RPMI8226 (cell line): Measurements from ENCODE around the gene EREG.
"Not testable (repeated sequence)": the region's sequence is repeated elsewhere in the genome, so short reads cannot be mapped to it uniquely, and the experiment has no call there.

Experiments
- DNase-seq: peaks from one replicate; pipeline ENCODE4 v3.0.0-alpha.2; 2015

Gene EREG

GRCh38 chr4:74364652-74365491, at the start of gene EREG:
Gene EREG (plus strand): TSS chr4:74365145. CDS start chr4:74365309, 164 bp downstream.
- no peak for DNase-seq

GRCh38 chr4:74315376-74315775, 49.6 kb upstream of the EREG start:
- DNase-seq: no peak

DNA sequence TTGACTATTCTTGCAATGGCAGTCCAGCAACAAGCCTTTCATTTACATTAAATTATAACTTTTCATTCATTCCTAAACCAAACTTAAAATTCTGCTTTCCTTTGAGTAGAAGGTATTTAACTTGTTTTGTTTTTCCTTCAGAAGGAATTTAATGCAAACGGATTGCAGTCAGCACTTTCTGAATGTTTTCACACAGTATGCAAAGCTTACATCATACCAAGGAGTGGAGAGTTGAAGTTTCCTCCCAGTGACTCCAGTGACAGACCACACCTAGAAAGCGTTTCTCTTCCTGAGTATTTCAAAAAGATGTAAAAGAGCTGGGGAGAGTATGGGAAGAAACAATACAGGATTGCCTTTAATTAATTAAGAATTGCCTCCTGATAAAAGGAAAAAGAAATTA, 48.5 kb upstream of the EREG start:
- DNase-seq: no peak

DNA sequence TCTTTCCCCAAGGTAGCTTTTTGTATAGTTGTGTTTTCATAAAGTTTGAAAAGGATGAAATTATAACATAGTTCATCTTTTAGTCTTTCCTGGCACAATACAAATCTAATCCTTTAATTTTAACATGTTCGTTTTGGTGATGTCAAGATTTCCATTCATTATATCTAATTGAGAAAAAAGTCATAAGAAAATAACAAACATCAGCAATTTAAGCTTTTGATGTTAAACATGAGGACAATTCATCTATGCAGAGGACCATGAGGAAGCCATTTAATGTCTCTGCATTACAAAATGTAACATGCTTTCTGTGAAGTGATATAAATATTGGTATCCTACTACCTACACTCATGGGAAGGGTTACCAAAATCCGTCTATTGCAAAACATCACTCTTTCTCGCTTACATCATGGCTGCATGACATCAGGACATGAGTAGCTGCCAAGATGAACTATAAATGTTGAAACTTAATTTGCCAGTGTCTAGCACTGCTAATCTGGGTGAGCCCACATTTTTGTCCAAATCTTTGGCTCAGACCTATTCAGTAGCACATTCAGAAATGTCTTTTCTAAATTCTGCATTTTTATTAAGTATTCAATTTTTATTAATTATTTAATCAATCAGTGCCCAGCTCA, 47.2 kb upstream of the EREG start:
- DNase-seq: no peak

DNA sequence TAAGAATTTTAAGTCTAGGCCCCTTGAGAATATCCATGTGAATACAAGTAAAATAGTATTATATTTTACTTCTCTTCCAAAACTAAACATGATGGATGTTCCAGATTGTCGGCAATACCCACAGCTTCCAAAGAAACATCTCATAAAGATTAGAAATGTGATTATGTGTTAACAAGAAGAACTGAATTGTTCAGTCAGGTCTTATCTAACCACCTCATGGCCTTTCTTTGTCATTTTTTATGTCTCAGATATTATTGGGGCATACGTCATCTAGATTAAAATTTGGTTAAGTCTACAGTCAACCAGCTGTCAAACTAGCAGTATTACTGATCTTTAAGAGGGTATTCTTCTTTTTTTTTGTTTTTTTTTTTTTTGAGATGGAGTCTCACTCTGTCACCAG, 46.7 kb upstream of the EREG start:
- no peak for DNase-seq

DNA sequence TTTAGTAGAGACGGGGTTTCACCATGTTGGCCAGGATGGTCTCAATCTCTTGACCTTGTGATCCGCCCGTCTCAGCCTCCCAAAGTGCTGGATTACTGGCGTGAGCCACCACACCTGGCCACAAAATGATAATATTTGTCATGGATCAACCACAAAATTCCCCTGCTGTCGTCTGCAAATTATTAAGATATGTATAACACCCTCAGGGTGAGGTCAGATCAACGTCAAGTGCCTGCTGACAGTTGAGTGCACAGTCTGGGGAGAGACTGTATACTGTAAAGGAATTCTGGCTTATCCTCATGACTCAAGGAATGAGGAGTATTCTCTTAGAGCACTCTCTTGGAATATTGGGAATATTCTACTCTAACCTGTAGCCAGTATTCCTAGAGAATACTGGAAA, 45.5 kb upstream of the EREG start:
- no peak for DNase-seq

- DNase-seq: peak; percentile 64
Measured at GRCh38 chr4:74320559-74321118, 44.3 kb upstream of the EREG start.

- DNase-seq: no peak
Measured at GRCh38 chr4:74322301-74322700, 42.6 kb upstream of the EREG start.

DNA sequence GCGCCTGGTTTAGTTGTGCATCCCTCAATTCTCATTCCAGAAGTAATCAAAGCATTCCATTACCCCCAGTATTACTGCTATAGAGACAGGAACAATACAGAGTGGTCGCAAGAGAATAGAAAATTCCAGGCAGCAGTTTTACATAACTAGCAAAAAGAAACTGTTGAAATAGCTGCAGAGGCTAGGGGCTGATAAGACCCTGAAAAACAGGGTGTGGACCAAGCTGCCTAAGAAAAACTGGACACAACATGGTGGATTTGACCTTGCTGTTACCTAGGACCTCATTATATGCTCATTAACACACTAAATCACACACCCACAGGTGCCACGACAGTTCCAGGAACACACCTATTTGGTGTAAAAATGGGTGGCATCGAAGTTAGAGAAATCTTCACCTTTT, 41.3 kb upstream of the EREG start:
- no peak for DNase-seq

GRCh38 chr4:74324262-74324661, 40.7 kb upstream of the EREG start:
- DNase-seq: no peak

DNA sequence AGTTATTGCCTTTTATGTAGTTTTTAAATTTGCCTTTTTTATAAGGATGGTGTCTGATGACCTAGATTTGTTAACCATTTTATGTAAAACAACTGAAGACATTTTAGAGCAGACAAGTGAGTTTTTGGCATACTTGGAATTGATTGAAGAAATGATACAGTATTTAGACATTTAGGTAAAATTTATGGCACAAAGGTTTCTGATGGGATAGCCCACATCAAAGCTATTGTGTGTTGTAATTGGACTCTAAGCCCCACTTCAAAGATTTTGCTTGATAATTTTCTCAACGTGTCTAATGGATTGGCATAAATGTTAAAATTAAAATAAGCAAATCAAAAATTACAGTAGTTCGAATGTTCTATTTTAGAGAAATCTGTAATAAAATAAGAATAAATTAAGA, 39.1 kb upstream of the EREG start:
- no peak for DNase-seq

GRCh38 chr4:74327762-74328161, 37.2 kb upstream of the EREG start:
- no peak for DNase-seq

GRCh38 chr4:74328501-74328900, 36.4 kb upstream of the EREG start:
- no peak for DNase-seq

DNA sequence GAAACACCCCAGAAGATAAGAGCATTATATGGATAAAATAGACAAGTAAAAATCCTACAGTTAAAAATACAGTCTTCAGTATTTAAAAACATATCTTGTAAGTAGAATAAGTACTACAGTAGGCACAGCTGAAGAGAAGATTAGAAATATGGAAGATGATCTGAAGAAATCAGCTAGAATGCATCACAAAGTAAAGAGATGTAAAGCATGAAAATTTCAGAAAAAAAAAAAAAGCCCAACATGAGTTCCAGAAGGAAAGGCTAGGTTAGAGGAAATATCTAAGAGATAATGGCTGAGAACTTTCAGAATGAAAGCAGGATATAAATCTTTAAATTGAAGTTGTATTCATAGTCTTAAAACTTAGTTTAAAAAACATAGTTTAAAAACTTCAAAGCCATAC, 35.6 kb upstream of the EREG start:
- DNase-seq: no peak

DNA sequence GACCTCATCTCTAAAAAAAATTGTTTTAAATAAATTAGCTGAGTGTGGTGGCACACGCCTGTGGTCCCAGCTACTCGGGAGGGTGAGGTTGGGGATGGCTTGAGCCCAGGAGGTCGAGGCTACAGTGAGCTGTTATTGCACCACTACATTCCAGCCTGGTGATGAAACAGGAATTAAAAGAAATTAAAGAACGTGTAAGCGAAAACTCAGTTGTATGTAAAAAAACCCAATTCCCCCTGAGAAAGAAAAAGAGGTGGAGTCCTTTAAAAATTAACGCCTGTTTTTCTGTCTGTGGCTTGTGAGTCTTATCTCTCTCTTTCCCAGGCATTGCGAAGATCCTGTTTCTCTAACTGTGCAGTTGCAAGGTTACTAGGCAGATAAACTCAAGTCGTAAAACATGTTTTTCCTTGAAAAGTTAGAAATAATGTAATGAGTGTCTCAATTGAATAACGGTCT, 34.6 kb upstream of the EREG start:
- DNase-seq: no peak

GRCh38 chr4:74331252-74331651, 33.7 kb upstream of the EREG start:
- DNase-seq: no peak

- no peak for DNase-seq
Measured at GRCh38 chr4:74331944-74332343, 33.0 kb upstream of the EREG start.

- no peak for DNase-seq
Measured at GRCh38 chr4:74334636-74335035, 30.3 kb upstream of the EREG start.

GRCh38 chr4:74335341-74336021, 29.5 kb upstream of the EREG start:
- DNase-seq: peak; percentile 66

- no peak for DNase-seq
Measured at GRCh38 chr4:74338792-74339333, 26.1 kb upstream of the EREG start.

GRCh38 chr4:74339501-74339900, 25.4 kb upstream of the EREG start:
- no peak for DNase-seq

DNA sequence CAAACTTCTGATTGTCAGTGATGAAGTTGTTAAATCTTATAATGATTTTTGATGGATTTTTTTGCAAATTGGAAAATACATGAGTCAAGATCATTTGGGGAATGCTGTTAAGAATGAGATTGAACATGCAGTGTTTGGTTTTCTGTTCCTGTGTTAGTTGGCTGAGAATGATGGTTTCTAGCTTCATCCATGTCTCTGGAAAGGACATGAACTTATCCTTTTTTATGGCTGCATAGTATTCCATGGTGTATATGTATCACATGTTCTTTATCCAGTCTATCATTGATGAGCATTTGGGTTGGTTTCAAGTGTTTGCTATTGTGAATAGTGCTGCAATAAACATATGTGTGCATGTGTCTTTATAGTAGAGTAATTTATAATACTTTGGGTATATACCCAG, 24.5 kb upstream of the EREG start:
- DNase-seq: not testable (repeated sequence)

DNA sequence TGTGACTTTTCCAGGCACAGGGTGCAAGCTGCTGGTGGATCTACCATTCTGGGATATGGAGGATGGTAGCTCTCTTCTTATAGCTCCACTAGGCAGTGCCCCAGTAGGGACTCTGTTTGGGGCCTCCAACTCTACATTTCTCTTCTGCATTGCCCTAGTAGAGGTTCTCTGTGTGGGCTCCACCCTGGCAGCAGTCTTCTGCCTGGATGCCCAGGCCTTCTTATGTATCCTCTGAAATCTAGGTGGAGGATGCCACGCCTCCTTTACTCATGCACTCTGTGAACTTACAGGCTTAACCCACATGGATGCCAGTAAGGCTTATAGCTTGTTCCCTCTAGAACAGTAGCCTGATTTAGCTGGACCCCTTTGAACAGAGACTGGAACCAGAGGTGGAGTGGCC, 20.9 kb upstream of the EREG start:
- no peak for DNase-seq
